Lower leg skin (tissue), 3 donors: ENCODE data around the gene REPS1.

Source experiments
- CTCF ChIP-seq, 3 donors: fragments of 450-650 bp; IDR thresholded peaks; one replicate each; pipeline ENCODE4 v1.5.1; 2016; ENCODE audit warnings: antibody characterized with exemption in 3 of 3, mild to moderate bottlenecking in 3 of 3, moderate library complexity in 2 of 3
- POLR2A ChIP-seq, 2 donors: fragments of 450-650 bp; IDR thresholded peaks; one replicate each; pipeline ENCODE4 v1.6.1; 2016 to 2017; ENCODE audit warnings: antibody characterized with exemption in 2 of 2, mild to moderate bottlenecking in 1 of 2, moderate library complexity in 1 of 2

- TF ChIP-seq POLR2A (IDR thresholded peaks at IDR 0.05) (no peak), CTCF (IDR thresholded peaks at IDR 0.05) (no peak)
Observed at GRCh38 chr6:138923561-138923960, 64.5 kb downstream of the REPS1 start.
